NCI-H2171 treated with DMSO at 0.1 percent for 48 hours (cell line): ENCODE measurements around the gene SMLR1.

ENCODE experiments used
- DNase-seq: peaks from one replicate; lab custom pipeline; 2025; lab: John Stamatoyannopoulos, UW

SMLR1 gene

DNA sequence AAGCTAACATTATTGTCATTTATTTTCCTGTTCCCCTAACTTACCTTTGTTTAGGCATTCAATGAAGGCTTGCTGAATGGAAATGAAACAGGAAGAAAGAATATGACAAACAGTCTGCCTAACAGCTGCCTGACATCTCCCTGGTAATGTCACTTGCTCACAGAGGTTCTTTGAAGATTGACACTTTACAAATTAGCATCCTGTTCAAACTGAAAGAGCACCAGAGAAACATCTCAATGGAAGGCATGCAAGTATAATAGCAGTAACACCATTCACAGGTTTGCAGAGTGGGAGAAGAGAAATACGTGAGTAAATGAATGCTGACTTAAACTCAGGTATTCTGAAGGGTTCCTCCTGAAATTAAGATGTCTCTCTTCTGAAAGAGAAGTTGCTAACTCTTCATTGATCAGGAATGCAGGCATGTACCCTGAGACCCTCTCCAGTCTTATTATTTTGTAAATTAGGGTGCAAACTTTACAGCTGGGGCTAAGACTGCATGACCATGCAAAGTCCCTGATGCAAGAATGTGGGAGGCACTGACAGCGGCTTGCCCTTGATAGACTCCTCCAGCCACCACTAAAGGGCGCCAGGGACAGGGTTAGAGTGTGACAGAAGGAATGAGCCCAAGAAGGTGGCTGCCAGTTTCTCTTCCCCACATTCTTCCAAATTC is 1.3 kb upstream of the SMLR1 start:
- no peak for DNase-seq

DNA sequence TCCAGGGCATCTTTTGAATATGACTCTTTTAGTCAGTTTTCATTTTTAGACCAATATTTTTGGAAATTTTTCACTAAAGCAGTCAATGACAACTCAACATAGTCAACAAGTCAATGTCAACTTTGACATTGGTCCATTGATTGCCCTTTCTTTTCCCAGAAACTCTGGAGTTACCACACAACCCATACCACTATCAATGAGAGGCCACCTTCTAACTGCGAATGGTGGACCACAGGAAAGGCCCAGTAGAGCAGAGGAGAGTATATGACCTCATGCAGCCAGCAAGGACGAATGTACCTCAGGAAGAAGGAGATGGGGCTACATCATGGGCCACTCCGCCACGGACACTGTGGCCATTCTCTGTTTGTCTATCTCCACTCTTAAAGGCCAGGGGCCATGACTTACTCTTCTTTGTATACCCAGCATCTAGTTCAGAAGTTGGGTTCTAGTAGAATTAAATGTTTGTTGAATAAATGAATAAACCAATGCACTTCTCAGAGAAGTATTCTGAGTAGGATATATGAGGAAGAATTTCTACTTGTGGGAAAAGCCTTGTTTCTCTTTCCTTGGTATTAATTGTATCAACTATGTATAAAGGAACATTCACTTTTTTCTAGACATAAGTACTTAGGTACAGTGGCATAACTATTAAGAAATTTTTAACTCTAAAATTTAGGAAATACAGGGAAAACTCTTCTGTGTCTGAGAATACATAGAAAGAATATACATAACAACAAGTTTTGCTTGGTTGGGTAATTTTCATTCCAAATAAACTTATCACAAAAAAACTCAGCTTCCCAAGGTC is 562 bp upstream of the SMLR1 start:
- DNase-seq = no peak

GRCh38 chr6:130829333-130829910 is 2.2 kb downstream of the SMLR1 start:
- DNase-seq = no peak

DNA sequence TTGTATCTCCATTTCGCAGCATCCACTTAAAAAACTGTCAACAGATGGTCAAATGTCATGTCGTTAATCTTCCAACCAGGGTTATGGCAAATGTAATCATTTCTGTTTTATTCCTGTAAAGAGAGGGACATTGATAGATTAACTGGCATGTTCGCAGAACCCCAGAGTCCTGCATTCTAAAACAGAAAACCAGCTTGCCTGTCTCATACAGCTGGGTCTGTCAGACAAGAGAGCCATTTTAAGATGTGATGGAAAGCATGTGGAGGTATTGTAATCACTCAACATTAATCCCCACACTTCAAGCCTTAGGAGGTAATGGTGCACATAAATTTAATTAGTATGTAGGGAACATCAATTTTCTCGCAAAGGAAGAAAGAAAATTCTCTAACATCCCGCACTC is 4.4 kb downstream of the SMLR1 start:
- no peak for DNase-seq

- DNase-seq = no peak
Observed at GRCh38 chr6:130833569-130833968, 6.4 kb downstream of the SMLR1 start.

- DNase-seq = no peak
Observed at GRCh38 chr6:130834482-130835251, 7.5 kb downstream of the SMLR1 start.

DNA sequence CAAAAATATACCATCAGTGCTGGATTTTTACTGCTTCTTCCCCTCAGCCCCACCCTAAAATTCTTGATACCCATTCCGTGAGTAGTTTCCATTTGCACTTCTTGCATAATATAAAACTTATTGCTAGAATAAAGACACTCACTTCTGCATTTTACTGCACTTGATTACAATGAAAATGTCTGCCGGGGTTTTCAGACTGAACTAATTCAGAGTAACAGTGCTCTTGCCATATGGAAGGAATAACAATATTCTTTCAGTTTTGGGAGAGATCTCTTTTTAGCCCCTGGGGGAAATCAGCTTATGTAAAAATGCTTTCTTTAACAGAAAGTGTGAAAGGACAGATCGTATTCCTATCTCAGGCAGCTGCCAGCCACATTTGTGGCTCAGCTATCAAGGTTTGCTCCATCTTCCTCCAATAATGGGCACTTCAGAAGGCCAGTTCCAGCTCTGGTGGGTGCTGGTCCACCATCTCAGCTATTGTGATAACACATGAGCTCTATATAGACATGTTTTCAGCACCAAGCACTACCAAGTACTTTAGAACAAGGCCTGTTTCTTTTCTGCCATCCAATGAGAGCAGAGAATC is 8.9 kb downstream of the SMLR1 start:
- no peak for DNase-seq

DNA sequence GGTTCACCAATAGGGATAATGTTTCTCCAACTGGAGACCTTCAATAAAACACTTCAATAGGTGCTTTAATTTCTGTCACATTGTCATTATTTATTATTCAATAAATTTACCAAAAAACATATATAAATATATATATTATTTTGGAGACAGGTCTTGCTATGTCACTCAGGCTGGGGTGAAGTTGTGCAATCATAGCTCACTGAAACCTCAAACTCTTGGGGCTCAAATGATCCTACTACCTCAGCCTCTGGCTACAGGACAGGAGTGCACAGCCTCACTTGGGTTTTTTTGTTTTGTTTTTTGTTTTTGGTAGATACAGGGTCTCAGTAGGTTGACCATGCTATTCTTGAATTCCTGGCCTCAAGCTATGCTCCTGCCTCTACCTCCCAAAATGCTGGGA is 9.9 kb downstream of the SMLR1 start:
- DNase-seq = no peak

- no peak for DNase-seq
Observed at GRCh38 chr6:130838250-130838860, 11.1 kb downstream of the SMLR1 start.

DNA sequence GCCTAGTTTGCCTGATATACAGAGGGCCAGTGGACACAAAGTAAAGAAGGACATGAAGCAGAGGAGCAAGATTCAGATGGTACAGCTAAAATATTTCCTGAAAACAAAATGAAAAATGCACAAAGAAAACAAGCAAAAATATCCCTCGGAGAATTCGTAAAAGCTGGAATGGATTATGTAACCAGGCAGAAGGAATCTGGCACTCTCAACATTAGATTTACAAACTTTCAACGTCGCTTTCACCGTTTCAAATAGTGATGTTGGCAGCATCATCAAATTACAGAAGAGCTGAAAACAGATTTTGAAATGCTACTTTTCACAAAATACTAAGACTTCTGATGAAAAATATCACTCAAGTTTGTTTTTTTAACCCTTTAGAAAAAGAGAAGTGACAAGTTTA is 11.7 kb downstream of the SMLR1 start:
- DNase-seq = no peak

DNA sequence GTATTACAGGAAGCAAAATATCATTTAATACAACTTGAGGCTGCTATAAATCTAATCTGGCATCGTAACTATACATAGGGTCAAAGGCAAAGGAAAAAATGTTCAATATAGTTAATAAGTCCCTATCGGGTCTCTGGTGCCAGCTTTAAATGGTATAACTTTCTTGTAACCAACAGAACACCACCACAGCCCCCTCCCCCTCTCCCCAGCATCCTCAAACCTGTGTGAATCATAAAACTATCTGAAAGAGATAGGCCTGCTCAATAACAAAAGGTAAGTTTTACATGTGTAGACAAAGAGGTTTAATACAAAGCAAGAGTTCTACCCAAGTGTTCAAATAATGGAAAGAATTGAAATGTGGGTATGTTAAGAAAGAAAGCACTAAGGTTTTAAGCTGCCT is 12.2 kb downstream of the SMLR1 start:
- no peak for DNase-seq

- no peak for DNase-seq
Observed at GRCh38 chr6:130840050-130840449, 12.8 kb downstream of the SMLR1 start.

- no peak for DNase-seq
Observed at GRCh38 chr6:130841128-130841728, 14.0 kb downstream of the SMLR1 start.

DNA sequence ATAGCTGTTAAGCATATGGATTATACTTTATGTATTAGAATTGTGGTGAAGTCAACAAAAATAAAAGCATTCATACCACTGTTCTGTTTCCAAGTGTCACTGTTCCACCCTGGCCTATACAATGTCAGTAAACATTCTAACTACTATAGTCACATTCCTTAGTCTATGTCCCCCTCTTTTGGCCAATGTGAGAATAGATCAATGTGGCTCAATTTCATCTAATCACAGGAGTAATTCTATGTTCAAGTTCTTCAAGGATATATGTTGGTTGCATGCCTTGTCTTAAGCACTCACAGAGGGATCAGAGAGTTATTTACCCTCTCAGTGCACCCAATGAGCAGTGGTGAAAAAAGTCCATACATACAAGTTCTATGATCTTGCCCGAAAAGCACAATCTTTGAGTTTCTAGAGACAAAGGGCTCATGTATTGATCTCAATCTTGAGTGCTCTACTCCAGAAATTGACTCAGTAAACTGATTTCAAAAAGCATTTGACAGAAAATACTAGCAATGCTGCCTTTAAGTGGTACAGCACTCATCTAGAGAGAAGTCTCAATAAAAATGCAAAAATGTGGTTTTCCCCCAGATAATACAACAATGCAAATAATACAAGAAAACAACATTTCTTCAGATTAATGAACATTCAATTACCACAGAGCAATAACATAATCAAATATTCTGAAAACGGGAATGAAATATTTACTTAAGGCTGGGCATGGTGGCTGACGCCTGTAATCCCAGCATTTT is 16.5 kb downstream of the SMLR1 start:
- peak; percentile 25 for DNase-seq

DNA sequence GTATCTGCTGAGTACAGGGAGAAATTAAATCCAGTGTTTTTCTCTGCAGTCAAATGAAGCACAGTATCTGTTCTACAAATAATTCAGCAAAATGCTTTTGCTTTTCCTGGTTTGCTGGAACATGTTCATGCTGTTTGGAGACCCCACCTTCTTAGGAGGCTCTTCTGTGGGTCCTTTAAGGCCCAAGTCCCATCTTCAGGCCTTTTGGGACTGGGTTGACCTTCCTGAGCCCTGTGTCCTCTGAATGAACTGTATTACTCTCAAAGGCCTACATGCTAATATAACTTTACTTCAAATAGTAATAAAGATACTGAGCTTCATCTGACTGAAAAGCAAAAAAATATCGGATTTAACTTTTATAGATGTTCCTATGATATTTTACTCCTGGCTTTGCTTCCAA is 19.3 kb downstream of the SMLR1 start:
- DNase-seq = no peak

GRCh38 chr6:130847001-130847910 is 20.1 kb downstream of the SMLR1 start:
- DNase-seq = no peak

DNA sequence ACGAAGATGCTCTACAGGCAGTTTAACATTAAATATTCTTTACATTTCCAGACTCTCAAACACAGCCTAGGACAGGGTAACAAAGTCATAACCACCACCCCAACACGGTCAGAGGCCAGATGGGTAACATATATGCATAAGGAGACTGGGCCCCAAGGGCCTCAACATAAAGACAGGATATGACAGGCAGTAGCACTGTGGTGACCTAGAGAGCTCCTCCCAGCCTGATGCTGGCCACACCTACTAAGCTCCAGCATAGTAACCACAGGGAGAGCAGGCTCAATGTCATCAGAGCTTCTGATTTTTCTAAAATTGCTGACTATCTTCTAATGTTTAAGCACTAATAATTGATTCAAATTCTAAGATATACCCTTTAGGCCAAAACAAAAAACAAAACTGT is 21.7 kb downstream of the SMLR1 start:
- DNase-seq = no peak

GRCh38 chr6:130849594-130849993 is 22.4 kb downstream of the SMLR1 start:
- DNase-seq = no peak

DNA sequence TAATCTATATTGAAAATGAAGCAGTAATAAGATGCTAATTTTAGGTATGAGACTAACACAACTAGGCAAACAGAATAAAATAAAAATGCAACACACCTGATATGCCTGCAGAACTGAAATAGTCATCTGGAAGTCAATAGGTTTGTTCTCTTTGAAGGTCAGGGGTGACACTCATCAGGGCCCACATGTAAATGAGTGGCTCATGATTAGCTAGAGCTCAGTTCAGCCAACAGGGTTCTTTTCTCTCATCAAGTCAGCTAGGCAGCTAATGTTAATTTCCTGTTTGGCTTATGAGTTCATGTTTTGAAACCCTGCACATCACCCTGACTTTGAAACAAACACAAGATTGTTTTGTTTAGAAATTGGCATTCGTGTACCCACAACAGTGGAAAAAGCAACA is 23.8 kb downstream of the SMLR1 start:
- no peak for DNase-seq
